Superior temporal gyrus (tissue), 1 donor: ENCODE results near the gene DHX15.

Experiments
- DNase-seq: peaks from one replicate; pipeline ENCODE4 v3.0.0-alpha.2; 2016; ENCODE audit errors: extremely low spot score

The DHX15 gene

DNA sequence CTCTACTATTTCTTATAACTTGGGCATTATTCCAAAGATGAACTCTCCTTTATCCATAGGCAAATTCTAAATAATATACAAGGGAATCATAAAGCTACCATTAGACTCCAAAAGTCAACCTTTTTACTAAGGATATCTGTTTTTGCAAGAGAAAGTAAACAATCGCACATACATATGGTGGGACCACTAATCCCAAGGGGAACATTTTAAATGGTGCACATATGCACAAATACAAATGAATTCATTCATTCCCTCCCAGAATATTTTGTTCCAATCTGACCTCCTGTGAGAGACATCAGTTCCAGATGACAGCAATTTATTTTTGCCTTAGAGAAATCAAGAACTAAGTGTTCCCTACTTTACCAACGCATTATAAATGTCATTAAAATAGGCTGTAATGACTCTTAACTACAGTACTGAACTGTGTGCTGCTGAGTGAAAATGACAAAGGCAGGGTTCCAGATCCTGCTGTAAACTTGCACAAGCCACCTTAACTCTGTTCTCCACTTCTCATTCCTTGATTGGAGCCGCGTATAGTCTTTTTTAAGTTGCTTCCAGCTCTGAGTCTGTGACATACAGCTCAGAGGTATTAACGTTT, 2.0 kb downstream of the DHX15 start:
- no peak for DNase-seq

DNA sequence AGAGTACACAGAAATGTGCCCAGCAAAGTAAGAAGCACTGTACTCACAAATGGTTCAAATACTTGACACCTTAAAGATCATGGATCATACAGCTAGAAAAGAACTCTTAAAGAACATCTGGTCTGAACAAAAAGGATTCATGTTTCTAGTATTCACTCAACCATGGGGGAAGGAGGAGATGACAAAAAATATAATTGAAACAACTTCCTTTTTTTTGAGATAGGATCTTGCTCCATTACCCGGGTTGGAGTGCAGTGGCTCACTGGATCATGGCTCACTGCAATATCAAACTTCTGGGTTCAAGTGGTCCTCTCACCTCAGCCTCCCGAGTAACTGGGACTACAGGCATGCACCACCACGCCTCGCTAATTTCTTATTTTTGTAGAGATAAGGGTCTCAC, 6.0 kb downstream of the DHX15 start:
- no peak for DNase-seq

DNA sequence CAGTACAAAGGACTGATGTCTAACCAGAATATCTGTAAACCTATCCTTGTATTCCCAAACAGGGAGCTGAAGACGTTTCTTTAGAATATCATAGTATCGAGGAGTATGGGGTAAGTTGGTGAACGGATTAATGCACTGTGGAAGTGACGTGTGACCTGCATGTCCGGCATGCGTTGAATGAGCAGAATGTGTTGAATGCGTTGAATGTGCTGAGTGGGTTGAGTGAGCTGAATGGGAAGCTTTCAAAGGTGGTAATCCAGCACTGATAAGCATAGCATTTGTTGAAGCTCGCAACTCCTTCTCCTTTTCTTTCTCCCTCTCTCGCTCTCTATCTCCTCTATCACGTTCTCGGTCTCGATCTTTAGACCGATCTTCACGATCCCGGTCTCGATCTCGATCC, 8.1 kb downstream of the DHX15 start:
- DNase-seq = no peak

DNA sequence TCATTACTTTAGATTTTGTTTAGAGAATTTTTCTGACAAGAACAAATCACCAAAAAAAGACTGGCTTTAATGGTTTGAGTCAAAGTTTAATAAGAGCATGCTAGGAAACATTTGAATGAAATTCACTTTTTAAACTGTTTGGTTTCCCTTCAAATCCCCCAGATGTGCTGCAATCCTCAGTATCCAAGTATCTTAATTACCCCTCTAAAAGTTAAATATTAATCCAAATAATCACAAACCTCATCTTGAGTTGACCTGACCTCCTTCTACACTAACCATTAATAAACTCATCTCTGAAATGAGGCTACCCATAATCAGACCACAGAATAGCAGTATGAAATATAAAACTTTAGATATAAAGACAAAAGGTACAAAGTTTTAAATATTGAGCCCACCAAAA, 10.1 kb downstream of the DHX15 start:
- no peak for DNase-seq

DNA sequence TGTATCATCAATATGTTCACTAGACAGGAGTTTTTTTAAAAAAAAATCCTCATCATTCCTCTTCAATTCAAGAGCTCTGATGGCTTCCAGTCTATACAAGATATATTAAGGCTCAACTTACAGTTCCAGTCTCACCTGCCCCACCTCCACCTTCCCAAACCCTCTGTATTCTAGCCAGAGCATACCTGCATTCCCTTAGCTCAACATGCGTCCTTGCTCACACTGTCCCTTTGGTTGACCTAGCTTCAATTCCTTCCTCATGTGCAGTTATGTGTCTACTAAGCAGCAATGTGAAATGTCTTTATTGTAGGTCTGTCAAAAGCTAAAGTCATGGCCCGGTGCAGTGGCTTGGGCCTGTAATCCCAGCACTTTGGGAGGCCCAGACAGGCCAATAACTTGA, 10.8 kb downstream of the DHX15 start:
- DNase-seq = no peak

DNA sequence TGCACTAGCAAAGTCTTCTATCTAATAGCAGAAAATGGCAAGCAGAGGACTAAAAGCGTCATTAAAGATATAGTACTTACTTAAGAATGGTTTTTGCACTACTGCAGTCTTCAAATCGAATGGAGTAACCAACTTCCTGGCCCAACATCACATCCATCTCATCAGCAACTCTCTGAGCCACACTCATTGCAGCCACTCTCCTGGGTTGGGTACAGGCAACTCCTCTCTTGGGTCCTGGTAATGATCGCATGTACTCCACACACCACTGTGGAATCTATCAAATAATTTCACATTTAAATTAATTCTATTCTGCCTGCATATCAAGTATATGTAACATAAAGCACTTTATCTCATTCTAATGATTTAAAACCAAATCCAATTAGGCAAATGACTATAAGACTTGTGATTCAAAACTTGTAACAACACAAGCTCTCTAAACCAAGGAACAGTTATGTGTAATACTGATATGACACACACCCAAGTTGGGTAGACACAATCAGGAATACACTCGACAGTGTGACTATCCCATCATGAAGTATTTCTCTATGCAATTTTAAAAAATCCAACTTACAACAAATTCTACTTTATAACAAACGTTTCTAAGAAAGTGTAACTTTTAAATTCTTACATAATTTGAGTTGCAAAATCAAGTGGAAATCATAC, 13.6 kb downstream of the DHX15 start:
- DNase-seq = no peak

DNA sequence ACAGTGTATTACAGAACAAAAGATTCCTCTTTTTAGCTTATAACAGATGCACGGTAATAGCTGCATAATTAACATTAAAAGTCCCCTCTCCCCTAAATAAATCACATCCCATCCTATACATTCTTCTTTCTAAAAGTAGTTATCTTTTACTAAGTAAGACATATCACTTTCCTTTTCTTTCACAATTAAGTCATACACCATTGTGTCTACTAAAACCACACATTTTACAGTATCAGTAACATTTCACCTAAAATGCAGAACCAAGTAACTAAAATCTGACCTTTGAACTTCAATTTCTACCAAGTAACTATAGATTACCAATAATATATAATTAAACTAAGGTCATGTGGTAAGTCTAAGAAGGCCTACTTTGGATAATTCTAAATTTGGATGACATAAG, 14.2 kb downstream of the DHX15 start:
- no peak for DNase-seq

DNA sequence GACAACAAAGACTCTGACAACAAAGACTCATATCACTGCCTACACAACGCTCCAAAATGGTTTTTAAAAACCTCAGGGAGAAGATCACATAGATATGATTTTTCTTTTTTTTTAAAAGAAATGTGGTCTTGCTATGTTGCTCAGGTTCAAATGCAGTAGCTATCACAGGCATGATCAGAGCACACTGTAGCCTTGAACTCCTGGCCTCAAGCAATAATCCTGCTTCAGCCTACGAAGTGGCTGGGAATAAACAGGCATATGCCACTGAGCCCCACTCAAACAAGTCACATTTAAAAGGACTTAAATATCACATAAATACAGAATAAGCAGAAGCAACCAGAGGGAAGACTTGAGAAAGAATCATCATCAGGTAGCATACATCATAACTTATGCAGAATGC, 14.7 kb downstream of the DHX15 start:
- DNase-seq = no peak

DNA sequence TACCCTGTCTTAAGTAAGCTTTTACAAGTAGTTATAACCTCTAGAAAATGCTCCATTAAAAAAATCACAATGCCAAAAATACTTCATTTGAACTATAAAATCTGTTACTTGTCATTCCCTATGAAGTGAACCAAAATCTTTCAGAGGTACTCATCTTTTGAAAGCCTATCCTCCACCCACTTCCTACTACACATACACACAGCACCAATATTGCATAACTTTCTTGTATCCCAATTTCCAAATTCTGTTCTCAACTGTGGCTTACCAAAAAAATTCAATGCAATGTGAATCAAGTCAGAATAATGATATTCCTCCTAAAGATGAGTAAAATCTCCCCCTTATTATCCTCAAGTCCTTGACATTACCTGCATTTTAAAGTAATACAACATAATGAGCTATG, 15.9 kb downstream of the DHX15 start:
- DNase-seq = no peak

DNA sequence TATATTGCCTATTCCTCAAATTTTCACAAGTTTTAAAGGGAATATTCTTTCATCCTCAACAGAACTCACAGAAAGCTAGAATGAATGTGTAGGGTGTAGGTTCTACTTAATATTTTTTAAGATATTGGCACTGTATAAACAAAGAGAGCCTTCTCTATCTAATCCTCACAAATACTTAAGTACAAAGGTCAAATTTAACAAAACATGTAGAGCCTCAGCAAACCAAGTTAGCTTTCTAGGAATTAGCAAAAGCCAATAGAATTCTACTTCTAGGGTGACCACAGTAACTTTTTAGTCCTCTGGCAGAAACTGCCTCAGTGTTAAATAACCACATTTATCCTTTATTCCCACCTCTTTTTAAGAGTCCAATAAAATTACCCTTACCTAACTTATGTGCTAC, 19.3 kb downstream of the DHX15 start:
- DNase-seq = no peak

DNA sequence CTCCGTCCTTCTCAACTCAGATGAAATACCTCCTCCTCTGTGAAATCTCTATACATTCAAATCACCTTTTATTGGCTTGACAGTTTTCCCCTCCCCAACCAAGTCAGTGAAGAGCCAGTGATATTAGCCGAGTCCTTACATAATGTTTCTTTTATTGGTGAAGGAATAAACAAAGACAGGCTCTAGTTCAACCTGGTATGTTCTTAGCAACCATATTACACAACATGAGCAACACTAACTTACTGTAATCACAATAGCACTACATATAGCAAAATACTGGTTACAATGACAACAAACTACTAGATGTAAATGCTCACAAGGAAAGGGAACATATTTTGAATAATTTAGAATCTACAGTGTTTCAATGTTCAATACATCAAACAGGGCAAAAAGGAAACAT, 19.9 kb downstream of the DHX15 start:
- no peak for DNase-seq

DNA sequence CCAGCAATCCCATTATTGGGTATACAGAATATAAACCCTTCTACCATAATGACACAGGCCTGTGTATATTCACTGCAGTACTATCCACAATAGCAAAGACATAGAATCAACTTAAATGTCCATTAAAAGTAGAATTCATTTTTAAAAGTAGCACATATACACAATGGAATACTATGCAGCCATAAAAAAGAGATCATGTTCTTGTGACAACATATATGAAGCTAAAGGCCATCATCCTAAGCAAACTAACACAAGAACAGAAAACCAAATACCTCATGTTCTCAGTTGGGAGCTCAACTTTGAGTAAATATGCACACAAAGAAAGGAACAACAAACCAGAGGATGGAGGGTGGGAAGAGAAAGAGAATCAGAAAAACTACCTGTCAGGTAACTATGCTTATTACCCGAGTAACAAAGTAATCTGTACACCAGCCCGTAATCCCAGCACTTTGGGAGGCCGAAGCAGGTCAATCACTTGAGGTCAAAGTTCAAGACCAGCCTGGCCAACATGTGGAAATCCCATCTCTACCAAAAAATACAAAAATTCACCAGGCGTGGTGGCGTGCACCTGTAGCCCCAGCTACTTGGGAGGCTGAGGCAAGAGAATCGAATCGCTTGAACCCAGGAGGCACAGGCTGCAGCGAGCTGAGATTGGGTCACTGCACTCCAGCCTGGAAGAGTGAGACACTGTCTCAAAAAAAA, 22.8 kb downstream of the DHX15 start:
- DNase-seq = no peak

DNA sequence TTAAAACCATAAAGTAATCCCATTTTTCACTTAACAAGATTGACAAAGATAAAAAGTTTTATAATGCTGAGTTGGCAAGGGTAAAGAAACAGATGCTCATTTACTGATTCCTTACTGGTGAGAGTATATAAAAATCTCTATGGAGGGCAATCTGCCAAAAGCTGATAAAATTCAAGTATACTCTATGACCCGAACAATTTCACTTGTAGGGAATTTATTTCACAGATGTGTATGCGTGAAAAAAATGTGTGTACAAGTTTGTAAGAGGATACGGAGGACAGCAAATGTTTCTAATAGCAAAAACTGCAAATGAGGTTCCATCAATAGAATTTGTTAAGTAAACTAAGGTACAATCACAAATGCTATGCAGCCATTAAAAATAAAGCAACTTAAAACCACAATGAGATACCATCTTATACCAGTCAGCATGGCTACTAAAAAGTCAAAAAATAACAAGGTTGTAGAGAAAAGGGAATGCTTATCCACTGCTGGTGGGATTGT, 23.4 kb downstream of the DHX15 start:
- DNase-seq = no peak

DNA sequence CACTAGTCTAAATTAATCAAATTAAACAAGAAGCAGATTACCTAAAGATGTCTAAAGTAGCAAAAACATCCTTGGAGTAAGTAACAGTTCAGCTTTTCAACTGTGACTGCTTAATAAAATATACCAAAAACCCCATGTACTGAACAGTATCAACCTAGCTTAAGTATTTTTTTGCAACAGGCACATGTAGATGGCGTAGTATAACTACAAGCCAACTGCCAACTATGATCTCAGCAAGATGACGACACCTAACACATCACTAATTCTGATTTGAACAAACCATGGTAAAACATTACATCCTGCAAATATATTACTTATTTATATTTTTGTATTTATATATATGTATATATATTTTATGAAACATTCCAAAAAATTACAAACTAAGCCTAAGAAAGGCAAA, 24.5 kb downstream of the DHX15 start:
- DNase-seq = no peak

DNA sequence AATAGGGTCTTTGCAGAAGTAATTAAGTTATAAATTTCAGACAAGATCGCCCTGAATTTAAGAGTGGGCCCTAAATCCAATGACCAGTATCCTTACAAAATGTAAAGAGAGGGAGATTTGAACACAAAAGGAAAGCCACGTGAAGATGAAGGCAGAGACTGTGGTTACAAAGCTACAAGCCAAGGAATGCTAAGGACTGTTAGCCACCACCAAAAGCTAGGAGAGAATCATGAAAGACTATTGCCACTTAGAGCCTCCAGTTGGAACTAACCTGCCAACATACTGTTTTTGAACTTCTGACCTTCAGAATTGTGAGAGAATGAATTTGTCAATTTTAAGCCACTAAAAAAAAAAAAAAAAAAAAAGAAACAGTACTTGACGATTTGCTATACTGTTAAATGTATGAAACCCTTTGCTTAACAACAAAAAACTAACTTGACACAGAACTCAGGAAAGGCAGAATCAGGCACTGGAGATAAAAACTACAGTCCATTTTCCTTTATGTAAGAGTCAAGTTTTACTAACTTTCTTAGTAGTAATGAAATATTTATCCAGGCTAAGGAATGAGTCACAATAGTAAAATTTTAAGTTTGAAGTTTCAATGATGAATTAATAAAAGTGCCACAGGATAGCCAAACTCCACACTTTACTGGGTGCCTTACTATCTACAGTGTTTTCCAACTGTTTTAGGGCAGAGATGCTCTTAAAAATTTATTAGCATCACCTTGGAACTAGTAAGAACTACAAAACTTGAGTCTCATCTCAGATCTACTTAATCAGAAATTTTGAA, 25.1 kb downstream of the DHX15 start:
- DNase-seq = no peak

DNA sequence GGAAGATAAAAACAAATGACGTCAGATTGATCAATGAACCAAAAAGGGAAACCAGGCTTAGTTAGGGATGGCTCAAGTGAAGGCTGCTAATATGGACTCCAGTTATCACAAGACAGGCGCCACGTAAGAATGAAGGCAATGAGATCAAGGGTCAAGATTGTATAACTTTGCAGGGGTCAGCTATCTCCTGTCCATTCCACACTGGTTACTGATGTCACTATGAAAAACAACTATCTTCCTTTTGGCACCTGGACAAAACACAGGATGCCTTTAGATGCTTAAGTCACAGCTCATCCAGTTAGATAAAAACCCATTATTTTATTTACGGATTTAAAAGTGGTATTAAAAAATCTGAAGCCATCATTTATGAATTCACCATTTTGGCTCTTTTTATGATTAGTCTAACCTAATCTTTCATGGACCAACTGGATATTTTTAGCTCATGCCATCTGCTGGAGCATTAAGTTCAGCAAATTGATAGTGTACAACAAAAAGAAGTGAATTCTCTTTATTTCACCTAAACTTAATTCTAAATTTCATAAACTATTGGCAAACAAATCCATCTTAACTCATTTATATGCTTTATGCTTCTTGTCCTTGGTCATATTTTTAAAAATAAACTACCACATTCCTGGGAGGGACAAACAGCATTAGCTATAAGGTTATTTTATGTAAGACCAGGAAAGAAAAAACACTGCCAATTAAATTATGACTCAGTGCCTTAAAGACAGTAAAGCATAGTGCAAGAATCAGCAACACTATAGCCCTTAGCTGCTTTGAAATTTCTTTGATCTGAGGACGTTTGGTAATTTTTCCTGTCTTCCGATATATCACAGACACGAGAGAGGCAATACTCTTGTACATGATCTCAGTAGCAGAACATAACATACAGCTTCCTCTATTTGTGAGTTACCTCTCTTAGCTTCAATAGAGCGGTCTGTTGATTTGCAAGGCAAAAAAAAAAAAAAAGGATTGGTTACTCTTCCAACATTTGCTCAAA, 27.0 kb downstream of the DHX15 start:
- DNase-seq = no peak

DNA sequence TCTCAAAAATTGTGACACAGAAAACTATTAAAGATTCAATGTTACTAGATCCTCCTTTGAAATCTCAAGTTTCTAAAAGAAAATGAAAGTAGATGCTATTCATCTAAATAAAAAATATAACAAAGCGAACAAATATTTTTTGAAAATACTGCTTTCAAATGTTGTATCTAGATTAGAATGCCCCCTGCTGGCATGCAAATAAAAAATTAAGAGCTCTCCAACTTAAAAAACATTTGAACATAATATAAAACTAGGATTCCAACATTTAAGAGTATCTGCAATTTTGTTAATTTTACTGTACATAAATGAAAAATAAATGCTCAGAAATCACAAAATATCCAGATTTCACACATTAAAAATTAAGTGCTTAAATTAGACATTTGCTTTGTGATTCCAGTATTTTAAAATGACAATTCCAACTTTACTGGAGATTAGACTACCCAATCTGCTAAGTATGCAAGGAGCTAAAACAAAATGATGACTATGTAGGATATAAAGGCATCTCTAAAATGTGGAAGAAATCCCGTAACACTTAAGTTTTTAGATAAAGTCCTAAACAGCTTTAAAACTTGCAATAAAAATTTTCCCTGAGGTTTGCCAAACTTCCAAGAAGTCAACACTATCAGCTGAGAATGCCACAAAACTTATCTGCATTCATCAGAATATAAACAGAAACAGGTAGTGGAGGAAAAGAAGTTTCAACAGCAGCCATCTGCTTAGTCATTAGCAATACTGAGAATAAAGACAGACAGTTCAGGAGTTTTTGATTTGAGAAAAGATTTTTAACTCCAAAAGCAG, 32.7 kb downstream of the DHX15 start:
- no peak for DNase-seq

DNA sequence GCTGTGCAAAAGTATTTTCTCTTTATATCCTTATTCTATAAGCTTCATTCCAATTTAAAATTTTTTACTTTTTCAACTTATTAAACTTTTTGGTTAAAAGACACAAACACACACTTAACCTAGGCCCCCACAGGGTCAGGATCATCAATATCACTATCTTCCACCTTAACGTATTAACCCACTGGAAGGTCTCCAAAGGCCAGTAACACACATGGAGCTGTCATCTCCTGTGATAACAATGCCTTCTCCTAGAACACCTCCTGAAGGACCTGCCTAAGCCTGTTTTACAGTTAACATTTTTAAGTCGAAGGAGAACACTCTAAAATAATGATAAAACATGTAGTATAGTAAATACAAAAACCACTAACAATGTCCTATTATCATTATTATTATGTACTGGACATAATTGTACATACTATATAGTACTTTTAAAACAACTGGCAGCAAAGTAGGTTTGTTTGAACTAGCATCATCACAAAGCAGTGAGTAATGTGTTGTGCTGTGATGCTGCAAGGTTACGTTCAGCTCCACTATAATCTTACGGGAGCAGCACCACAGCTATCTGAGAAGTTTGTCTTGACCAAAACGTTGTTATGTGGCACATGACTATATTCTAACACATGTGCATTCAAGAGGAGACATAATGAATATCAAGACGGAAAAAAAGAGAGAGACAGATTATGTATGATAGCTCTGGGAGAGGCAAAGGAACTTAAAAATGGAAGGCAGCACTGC, 33.7 kb downstream of the DHX15 start:
- DNase-seq = no peak

DNA sequence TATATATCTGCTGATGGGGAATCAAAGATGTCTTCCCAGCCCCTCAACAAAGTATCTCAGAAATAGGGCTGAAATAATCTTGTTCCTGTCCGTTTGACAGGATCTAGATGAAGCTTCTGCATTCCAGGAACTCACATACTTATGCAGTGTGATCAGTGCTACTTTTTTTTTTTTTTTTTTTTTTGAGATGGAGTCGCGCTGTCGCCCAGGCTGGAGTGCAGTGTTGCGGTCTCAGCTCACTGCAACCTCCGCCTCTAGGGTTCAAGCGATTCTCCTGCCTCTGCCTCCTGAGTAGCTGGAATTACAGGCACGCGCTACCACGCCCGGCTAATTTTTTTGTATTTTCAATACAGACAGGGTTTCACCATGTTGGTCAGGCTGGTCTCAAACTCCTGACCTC, 36.4 kb downstream of the DHX15 start:
- no peak for DNase-seq
